Measurements from ENCODE around the gene TAGLN.
A peak's percentile ranks its signal among the peaks of the same experiment; 100 is the strongest.
"Not testable (repeated sequence)": the region's sequence is repeated elsewhere in the genome, so short reads cannot be mapped to it uniquely, and the experiment has no call there.

Gene TAGLN

DNA sequence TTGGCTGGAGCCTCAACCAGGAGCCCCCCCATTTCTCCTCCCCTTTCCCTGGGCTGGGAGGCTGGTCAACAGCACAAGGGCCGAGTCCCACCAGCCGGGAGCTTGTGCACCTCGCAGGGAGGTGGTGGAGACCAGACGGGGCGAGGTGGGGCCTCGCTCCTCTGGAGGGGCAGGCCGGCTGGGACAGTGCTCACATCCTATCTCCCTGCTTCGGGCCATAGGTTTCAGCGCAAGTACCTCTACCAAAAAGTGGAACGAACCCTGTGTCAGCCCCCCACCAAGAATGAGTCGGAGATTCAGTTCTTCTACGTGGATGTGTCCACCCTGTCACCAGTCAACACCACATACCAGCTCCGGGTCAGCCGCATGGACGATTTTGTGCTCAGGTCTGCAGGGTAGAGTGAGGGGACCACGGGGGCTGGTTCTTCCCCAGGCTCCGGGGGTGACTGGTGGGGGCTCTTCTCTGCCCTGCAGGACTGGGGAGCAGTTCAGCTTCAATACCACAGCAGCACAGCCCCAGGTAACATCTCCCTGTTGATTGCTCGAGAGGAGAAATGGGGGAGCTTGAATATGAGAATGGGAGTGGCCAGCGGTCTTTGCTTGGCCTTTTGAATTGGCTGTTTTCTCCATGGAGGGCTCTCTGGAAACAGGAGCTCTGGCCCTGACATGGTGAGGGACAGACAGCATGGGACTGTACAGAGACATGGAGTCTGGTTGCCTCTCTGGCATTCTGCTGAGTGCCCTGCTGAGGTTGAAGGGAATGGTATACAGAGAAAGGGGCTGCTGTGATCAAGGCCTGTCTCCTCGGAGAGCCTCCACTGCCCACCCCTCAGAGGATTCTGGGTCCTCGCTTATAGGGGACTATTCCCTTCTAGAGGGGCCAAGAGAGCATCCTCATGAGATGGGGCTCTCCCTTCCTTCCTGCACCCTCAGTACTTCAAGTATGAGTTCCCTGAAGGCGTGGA, 17.3 kb upstream of the TAGLN start:
- no peak for DNase-seq

DNA sequence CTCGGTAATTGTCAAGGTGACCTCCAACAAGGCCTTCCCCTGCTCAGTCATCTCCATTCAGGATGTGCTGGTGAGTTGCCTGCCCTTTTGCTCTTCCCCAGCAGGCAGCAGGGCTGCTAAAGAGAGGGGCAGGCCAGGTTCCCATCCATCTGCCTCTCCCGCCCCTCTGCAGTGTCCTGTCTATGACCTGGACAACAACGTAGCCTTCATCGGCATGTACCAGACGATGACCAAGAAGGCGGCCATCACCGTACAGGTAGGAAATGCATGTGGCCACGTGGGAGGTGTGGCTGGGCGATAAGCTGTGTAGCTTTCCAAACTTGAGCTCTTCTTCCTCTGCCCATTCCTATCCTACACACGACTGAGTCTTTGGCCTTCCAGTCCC, 16.6 kb upstream of the TAGLN start:
- DNase-seq, result no peak

DNA sequence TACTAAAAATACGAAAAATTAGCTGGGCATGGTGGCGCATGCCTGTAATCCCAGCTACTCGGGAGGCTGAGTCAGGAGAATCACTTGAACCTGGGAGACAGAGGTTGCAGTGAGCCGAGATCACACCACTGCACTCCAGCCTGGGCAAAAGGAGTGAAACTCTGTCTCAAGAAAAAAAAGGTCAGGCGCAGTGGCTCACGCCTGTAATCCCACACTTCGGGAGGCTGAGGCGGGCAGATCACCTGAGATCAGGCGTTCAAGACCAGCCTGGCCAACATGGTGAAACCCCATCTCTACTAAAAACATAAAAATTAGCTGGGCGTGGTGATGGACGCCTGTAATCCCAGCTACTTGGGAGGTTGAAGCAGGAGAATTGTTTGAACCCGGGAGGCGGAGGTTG, 16.0 kb upstream of the TAGLN start:
- not testable (repeated sequence) for DNase-seq

DNA sequence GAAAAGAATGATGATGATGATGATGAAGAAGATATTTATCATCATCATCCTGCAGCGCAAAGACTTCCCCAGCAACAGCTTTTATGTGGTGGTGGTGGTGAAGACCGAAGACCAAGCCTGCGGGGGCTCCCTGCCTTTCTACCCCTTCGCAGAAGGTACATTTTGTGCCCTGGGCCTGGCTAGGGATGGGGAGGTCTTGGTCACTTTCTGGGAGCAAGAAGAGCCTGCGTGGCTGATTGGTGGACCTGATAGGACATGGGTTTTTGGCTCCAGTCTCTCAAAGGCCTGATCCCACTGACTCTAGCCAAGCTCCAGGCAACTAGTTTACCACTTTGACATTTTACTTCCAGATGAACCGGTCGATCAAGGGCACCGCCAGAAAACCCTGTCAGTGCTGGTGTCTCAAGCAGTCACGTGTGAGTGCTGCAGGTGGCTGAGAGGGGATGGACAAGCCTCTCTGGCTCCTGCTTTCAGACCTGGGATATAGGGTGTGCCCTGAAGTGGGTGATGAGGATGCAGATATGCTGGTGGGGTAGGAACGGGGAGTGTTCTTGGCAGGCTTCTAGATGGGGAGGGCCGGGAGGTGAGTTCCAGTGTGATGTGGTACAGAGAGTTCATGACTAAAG, 15.3 kb upstream of the TAGLN start:
- no peak for DNase-seq

DNA sequence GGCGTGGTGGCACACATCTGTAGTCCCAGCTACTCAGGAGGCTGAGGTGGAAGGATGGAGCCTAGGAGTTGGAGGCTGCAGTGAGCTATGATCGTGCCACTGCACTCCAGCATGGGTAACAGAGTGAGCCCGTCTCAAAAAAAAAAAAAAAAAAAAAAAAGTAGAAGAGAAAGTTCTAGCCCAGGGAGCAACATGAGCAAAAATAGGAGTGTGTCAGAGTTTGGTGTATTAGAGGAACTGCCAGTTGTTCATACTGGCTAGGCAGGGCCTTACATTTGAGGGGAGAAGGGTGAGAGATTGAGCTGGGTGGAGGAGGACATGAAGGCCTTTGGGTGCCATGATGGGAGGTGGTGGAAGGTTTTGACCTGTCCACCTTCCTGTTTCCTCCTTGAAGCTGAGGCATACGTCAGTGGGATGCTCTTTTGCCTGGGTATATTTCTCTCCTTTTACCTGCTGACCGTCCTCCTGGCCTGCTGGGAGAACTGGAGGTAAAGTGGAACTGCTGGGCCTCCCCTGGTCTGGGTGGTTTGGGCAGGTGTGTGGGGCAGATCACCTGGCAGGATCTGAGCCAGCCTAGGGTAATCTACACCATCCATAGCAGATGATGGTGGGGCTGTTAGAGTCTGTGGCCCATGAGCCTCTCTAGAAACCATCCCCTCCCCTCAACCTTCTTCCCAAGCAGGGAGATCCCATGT, 13.3 kb upstream of the TAGLN start:
- peak; percentile 35 for DNase-seq

DNA sequence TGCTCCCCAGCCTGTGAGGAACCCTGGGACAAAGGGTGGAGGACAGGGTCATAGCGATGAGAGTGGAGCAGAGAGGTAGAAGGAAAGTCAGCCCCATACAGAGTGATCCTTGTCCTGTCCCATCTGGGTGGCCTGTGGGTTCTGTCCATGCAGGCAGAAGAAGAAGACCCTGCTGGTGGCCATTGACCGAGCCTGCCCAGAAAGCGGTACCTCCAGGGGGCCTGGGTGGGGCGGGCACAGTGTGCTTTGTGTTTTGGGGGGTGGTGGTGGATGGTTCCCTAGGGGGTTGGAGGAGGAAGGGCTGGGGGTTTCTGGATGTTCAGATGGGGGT, 12.8 kb upstream of the TAGLN start:
- no peak for DNase-seq

DNA sequence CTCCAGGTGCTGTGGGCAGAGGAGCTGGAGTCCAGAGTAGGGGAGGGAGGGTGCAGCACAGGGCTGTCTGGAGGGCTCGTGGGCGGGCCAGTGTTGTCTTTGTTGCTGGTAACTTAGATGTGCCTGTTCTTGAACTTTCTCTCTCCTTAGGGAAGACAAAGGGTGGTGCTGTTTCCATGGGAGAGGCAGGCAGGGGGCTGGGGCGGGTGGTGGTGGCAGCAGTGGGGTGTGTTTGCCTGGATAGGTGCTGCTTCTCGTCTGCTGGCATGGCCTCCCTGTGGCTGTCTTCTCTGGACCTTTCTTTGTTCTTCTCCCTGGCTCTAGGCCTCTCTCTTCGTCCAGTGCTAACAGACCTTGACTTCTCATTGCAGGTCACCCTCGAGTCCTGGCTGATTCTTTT, 12.2 kb upstream of the TAGLN start:
- no peak for DNase-seq

DNA sequence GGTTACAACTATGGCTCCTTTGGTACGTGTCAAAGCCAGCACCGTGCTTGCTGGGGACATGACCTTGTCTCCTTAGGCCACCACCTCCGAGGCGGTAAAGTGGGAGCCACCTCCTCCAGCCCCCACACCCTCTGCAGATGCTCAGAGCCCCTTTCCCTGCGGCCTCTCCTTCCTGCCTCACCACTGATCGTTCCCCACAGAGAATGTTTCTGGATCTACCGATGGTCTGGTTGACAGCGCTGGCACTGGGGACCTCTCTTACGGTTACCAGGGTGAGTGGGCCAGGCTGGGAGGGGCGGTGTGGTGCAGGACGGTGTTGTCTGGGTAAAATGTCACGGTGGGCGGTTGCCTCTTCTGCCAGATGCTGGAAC, 11.8 kb upstream of the TAGLN start:
- DNase-seq, result no peak

DNA sequence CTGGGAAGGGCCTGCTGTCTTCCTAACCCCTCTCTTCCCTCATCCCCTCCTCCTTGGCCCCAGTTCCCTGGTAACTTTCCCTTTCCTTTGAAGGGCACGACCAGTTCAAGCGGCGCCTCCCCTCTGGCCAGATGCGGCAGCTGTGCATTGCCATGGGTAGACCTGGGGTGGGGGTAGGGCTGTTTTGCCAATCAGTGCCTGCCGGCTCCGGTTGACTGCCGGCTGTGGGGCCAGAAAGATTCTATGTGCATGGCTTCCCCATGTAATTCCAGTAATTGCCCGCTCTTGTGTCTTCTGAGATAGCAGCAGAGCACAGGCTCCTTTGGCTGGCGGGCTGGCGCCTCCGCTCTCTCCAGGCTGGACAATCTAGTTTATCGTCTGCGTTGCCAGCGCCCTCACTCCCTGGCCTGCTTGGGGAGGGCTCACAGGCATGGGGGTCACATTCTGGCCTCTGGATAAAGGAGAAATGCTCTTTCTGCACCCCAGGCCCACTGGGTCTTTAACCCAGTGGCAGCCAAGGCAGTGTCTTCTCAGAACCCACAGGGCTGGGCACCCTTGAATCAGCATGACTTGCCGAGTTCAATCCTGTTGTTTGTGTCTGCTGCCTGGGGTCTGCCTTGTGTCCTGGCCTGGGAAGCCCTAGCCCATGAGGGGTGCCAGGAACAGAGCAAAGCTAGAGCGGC, 11.2 kb upstream of the TAGLN start:
- no peak for DNase-seq

DNA sequence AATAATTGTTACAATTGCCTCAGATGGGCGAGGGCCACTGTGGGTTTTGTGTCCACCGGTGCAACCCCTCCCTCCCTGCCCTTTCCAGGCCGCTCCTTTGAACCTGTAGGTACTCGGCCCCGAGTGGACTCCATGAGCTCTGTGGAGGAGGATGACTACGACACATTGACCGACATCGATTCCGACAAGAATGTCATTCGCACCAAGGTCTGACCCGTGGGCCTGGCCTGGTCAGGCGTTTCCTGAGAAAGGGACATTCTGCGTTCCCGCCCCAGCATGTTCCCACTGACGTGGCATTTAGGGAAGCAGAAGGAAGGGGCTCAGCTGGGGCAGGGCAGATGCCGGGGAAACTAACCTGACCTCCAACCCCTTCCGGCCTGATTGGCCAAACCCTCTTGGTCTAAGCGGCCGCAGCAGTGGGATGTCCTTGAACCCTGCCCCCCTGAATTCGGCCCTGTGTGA, 10.5 kb upstream of the TAGLN start:
- no peak for DNase-seq

DNA sequence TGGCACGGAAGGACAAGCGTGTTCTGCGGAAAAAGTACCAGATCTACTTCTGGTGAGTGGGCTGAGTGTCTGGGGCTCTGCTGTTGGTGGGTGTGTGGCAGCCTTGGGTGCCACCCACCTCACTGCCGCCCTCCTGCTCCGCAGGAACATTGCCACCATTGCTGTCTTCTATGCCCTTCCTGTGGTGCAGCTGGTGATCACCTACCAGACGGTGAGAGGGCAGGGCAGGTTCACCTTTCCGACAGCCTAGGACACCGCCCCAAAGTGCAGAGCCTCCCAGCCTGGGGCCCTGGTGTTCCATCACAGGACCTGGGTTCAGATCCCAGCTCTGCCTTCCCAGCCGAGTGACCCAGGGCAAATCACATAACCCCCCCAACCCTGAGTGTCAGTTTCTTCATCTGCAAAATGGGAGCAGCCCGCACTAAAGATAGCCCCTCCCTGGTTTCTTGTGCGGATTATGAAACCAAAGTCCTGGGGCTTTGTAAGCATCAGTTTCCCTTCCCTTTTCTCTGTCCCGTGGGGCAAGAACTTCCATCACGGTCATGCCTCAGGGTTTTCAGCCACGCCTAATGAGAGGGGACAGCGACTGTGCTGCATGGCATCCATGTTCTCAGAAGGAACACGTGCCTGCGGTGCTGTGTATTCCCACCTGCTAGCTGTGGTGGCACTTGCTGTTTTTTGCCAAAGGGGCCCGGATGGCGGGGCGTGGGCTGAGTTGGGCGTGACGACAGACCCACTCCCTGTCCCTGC, 9.8 kb upstream of the TAGLN start:
- peak; percentile 81 for DNase-seq

DNA sequence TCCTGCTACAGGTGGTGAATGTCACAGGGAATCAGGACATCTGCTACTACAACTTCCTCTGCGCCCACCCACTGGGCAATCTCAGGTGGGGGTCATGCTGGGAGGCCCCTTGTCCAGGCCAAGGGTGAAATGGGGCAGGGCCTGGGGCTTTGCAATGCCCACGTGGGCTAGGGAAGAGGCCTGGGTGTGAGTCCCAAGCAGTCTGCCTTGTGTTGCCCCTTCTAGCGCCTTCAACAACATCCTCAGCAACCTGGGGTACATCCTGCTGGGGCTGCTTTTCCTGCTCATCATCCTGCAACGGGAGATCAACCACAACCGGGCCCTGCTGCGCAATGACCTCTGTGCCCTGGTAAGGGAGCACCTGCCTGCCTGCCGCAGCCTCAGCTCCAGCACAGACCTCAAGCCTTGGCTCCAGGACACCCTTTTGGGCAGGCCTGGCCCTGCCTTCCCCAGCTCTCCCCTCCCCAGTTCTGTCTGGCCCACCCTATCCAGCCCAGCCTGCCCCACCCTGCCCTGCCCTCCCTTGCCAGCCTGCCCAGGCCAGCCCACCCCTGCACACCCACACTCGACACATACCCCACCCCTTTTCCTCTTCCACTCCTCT, 9.1 kb upstream of the TAGLN start:
- DNase-seq, result no peak

DNA sequence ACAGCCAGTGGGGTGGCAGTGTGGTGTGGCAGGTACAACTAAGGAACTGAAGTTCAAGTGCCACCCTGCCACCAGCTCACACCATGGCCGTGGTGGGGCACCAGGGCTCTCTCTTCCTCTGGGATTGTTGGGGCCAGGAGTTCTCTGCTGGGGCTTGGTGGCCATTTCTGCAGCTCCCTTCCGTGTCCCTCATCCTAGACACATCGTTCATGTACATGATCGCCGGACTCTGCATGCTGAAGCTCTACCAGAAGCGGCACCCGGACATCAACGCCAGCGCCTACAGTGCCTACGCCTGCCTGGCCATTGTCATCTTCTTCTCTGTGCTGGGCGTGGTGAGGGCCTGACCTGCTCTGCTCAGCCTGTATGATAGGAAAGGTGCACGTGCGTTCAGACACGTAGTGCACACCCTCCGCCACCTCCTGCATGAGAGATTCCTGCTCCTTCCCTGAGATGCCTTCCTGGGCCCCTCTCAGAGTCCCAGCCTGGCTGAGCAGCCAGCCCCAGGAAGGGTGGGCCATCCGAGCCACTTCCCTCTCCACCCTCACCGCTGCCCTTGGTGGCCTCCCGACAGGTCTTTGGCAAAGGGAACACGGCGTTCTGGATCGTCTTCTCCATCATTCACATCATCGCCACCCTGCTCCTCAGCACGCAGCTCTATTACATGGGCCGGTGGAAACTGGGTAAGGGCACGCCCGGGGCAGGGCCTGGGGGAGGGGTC, 7.3 kb upstream of the TAGLN start:
- DNase-seq, result no peak

DNA sequence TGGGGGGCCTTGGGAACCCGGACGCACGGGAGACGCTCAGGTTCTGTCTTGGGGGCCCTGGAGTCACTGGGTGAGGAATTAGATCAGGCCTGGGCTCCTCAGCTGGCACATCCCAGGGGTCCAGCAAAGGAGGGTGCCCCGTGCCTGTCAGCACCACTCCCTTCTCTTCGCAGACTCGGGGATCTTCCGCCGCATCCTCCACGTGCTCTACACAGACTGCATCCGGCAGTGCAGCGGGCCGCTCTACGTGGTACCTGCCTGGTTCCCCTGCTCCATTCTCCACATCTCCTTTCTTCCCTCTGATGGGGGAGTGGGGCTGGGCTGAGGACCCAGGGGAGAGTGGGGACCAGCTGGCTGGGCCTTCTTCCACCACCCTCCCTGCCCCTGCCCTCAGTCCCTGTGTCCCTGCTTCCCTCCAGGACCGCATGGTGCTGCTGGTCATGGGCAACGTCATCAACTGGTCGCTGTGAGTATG, 6.7 kb upstream of the TAGLN start:
- no peak for DNase-seq

DNA sequence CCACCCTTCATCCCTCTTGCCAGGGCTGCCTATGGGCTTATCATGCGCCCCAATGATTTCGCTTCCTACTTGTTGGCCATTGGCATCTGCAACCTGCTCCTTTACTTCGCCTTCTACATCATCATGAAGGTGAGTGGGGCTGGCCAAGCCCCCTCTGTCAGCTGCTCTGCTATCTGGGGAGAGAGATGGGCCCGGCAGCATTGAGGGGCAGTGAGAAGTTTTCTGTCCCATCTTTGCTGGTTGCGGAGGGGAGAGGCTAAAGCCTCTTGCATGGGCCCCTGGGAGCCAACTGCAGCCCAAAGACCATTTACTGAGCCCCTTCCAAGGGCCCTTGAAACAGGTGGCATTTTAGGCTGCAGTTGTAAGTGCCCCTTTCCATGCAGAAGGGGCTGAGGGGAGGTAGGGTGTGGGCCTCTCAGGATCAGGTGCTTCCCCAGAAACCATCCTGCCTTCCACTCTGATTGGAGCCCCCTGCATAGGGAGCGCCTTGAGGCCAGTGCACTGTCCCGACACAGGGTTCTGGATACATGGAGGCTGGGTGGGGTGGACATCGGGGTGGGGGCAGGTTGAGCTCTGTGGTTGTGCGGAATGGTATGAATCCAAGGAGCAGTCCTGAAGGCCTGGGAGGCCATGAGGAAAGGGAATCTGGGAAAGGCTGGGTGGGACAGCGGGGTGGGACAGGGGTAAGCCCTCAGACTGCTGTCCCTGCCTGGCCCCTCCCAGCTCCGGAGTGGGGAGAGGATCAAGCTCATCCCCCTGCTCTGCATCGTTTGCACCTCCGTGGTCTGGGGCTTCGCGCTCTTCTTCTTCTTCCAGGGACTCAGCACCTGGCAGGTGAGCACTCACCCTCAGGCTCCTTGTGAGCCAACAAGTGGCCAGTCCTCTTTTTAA, 5.8 kb upstream of the TAGLN start:
- DNase-seq, result no peak

DNA sequence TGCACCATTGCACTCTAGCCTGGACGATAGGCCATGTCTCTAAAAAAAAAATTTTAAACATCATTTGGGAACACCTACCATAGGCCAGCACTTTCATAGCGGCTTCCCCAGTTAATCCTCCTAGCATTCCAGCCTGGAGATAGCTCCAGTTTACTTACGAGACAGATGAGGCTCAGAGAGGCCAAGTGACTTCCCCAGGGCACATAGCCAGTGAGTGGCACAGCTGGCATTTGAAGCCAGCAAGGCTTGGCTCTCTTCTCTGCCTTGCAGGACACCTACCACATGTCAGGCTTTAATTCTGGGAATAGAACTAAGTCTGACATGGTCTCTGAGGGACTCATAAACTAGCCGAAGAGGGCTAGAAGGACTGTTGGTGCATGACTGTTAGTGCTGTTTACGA, 4.9 kb upstream of the TAGLN start:
- DNase-seq, result no peak

DNA sequence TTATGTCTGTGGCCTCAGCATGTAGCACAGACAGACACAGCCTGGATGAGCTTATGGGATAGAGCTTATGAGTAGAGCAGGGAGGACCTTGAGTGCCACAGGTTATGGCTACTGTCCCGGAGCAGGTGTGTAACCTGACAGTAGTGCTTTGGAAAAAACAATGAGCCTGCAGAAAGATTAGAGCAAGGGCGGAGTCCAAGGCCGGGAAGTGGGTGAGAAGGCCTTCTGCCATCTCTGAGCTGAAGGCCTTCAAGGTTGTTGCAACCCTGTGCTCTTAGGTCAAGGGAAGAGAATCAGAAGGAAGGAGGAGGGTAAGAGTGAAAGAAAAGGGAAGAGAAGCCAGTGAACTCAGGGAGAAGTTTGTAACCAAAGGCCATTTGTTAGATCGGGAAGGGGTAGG, 3.9 kb upstream of the TAGLN start:
- DNase-seq, result no peak

DNA sequence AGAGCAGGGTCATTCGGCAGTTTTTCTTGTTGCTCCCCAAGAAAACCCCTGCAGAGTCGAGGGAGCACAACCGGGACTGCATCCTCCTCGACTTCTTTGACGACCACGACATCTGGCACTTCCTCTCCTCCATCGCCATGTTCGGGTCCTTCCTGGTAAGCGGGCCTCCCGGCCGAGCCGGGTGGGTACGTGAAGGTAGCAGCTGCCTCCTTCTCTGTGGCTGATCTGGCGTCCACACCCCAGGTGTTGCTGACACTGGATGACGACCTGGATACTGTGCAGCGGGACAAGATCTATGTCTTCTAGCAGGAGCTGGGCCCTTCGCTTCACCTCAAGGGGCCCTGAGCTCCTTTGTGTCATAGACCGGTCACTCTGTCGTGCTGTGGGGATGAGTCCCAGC, 3.4 kb upstream of the TAGLN start:
- DNase-seq, result no peak

DNA sequence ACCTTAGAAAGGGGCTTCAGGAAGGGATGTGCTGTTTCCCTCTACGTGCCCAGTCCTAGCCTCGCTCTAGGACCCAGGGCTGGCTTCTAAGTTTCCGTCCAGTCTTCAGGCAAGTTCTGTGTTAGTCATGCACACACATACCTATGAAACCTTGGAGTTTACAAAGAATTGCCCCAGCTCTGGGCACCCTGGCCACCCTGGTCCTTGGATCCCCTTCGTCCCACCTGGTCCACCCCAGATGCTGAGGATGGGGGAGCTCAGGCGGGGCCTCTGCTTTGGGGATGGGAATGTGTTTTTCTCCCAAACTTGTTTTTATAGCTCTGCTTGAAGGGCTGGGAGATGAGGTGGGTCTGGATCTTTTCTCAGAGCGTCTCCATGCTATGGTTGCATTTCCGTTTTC, 2.2 kb upstream of the TAGLN start:
- DNase-seq, result no peak

All from CD4-positive, alpha-beta T cell treated with Interleukin-15 for 1 hour (primary cell).